ENCODE measurements around the gene TRPM3. TPM values are rescaled to one million over a fixed set of nuclear protein-coding genes. Genes with fewer than 3 reads are reported as not detected.

TRPM3 gene
- total RNA-seq, 4 donors from 2014 or later = 0.57 to 4.4 (median 1.4) TPM; not detected in 1

DNA sequence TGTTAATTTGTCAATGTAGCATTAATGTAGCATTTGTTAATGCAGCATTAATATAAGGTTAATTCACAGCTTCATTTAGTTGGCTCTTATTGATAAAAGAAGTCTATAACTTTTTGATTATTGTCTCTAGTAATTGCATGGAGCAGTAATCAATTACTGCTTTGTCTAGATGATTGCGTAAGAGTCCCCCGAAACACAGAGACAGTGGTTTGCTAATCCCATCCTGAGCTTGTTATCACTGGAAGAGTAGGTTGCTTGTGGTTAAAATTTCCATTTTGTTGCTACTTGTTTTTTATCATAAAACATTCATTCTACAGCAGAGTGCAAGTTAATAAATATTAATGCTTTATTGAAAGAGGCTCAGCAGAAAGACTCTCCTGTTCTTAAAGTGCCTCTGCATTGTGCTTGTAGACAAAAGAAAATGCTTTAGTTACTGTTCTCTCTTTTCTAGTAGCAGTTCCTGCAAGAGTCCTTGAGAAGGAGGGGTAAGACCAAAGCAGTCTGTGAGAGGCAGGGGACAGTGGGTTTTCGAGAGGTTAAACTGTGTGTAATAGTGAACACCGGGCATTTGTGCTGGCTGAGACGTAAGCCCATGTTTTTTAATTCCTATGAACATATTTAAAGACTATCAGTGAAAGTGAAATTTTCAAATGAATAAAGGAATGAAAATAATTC, 291.7 kb downstream of the TRPM3 start:
- TF ChIP-seq, protein P1, sequence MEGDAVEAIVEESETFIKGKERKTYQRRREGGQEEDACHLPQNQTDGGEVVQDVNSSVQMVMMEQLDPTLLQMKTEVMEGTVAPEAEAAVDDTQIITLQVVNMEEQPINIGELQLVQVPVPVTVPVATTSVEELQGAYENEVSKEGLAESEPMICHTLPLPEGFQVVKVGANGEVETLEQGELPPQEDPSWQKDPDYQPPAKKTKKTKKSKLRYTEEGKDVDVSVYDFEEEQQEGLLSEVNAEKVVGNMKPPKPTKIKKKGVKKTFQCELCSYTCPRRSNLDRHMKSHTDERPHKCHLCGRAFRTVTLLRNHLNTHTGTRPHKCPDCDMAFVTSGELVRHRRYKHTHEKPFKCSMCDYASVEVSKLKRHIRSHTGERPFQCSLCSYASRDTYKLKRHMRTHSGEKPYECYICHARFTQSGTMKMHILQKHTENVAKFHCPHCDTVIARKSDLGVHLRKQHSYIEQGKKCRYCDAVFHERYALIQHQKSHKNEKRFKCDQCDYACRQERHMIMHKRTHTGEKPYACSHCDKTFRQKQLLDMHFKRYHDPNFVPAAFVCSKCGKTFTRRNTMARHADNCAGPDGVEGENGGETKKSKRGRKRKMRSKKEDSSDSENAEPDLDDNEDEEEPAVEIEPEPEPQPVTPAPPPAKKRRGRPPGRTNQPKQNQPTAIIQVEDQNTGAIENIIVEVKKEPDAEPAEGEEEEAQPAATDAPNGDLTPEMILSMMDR (IDR thresholded peaks at IDR 0.05; ENCODE audit: low read depth) = no peak

DNA sequence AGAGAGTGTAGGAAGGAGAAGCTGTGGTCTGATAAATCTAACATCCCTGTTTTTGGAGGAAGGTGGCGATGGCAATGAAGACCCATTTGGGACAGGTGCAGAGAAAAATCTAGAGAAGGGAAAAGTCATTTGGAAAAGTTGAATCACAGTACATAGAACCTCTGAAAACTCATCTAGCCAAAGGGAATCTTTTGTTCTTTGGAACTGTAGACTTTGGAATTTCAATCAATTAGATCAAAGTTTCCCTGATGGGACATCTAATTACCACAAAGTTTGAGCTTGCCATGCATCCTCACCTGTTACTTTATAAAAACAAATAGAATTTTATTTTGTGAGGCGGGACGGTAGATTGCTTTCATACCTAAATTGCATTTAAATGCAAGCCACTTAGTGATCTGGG, 294.9 kb downstream of the TRPM3 start:
- TF ChIP-seq, protein P1 (IDR thresholded peaks at IDR 0.05; ENCODE audit: low read depth) = no peak

DNA sequence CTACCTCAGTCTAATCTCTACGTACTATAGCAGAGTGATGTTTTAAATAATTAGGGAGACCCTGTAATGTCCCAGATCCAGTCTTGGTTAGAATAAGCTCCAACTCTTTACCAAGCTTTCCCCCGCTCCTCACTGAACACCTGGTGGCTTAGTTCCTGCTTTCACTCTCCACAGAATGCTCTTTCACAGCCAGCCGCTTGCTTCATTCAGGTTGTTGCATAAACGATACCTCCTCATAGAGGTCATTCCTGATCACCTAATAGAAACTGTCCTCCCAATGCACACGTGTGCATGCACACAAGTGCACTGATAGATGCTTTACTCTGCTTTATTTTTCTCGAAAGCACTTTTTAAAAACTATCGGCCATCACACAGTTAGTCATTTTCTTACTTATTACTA, 298.1 kb downstream of the TRPM3 start:
- TF ChIP-seq, protein P1 (IDR thresholded peaks at IDR 0.05; ENCODE audit: low read depth) = no peak

DNA sequence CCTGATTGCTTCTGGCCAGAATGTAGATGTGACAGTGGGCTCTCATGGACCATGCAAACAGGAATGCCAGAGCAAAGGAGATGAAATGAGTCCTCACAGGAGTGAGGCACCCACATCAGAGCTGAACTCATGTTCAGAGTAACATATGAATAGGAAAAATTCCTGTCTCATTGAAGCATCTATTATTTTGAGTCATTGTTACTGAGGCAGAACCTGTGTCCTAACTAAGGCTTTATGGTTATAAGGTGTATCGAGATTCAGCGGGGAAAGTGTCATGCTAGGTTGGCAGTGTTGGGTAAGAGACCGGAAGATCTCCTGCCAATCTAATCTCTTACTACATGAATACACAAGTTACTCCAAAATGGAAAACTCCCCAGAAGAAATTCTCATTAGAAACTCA, 304.1 kb downstream of the TRPM3 start:
- TF ChIP-seq, protein P1 (IDR thresholded peaks at IDR 0.05; ENCODE audit: low read depth) = no peak

DNA sequence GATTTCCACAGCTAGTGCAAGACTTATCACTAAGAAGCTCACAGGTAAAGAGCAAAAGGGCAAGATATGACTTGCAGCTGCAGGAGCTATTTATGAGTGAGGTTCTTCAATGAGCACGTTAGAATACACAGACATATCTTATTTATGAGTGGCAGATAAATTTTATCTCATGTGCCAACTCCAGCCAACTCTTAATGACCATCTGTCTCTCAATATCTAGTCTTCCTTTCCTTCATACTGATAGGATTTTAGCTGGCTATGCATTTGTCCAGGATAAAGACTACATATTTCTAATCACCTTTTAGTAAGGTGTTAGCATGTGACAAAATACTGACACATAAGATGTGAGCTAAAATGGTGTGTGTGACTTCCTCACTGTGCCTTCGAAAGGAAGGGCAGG, 304.5 kb downstream of the TRPM3 start:
- TF ChIP-seq, protein P1 (IDR thresholded peaks at IDR 0.05; ENCODE audit: low read depth) = no peak

DNA sequence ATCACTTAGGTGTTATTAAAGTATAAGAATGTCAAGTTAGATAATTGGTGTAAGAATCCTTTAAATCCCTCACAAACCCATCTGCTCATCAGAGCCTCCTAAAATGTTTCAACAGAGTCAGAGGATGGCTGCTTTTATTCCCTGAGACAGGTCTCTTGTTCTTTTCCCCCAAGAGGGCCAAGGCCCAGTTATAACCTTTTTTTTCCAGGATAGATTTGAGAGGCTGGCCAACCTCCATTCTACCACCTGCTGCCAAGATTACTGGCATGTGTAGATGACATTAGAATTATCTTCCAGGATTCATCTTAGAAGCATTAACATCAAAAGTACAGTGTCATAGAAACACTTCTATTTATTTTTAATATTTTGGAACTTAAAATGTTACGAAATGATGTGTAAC, 305.1 kb downstream of the TRPM3 start:
- TF ChIP-seq, protein P1 (IDR thresholded peaks at IDR 0.05; ENCODE audit: low read depth) = no peak

DNA sequence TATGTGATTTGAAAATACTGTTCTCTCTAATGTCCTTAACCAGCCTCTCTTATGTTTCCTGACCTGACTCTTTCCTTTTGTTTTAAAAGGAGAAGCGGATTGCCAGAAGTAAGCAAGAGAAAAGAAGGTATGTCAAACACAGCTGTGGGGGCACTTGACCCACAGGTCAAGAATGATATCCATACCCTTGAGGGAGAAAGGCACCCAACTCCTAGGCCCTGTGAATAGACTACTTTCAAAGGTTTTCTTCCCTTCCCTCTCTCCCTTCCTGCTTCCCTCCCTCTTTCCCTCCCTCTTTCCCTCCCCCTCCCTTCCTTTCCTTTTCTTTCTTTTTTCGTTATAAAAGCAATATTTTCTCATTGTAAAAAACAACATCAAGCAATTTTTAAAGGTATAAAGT, 306.8 kb downstream of the TRPM3 start:
- TF ChIP-seq, protein P1 (IDR thresholded peaks at IDR 0.05; ENCODE audit: low read depth) = no peak

All from subcutaneous adipose tissue (tissue), 4 donors.